HEK293 (cell line): ENCODE data around the gene PFKL.

Experiments
- CTCF ChIA-PET: fragments of 350-600 bp; formaldehyde crosslinking; extraction: SDS; loops from one replicate; lab custom pipeline; 2021; ENCODE audit warnings: antibody characterized with exemption; lab: Yijun Ruan, JAX
- POLR2A ChIA-PET: fragments of 300-600 bp; formaldehyde crosslinking; extraction: SDS; loops from one replicate; lab custom pipeline; 2020; ENCODE audit warnings: antibody characterized with exemption, inconsistent platforms; lab: Yijun Ruan, JAX
- H3K27ac ChIP-seq: fragments of 200-500 bp; sonication (Bioruptor generic); 2 replicates; pipeline ENCODE4 v1.5.1; 2014; ENCODE audit warnings: low read depth, low read length, control low read depth, inconsistent platforms; ENCODE audit errors: extremely low read depth
- H3K36me3 ChIP-seq, 2 experiments: fragments of 200-500 bp in 1 of 2; sonication (Bioruptor generic) in 1 of 2; 1 replicate in 1 of 2; 2 replicates in 1 of 2; pipeline ENCODE4 v1.5.1; 2014 to 2017; ENCODE audit warnings: inconsistent platforms in 2 of 2, low read length in 2 of 2; ENCODE audit not compliant: control insufficient read depth in 2 of 2, insufficient read depth in 1 of 2
- H3K4me1 ChIP-seq: fragments of 200-500 bp; sonication (Bioruptor generic); 2 replicates; pipeline ENCODE4 v1.5.1; 2014; ENCODE audit warnings: mild to moderate bottlenecking, low read length, inconsistent platforms; ENCODE audit not compliant: control insufficient read depth, insufficient read depth
- H3K4me3 ChIP-seq: 2 replicates; pipeline ENCODE4 v1.5.1; 2011; ENCODE audit warnings: low read depth, mild to moderate bottlenecking, control low read depth, low read length, moderate library complexity
- H3K9me3 ChIP-seq: fragments of 200-500 bp; sonication (Bioruptor generic); 2 replicates; pipeline ENCODE4 v1.5.1; 2014; ENCODE audit warnings: low read depth, low read length, inconsistent platforms; ENCODE audit not compliant: control insufficient read depth, insufficient read depth
- GFI1B ChIP-seq: fragments of 450-650 bp; formaldehyde crosslinking; IDR thresholded peaks from 2 replicates; pipeline ENCODE4 v1.5.1; 2016; ENCODE audit warnings: missing biosample characterization, missing genetic modification characterization
- REPIN1 ChIP-seq: fragments of 450-650 bp; formaldehyde crosslinking; IDR thresholded peaks from 2 replicates; pipeline ENCODE4 v1.5.1; 2017; ENCODE audit warnings: missing biosample characterization, missing genetic modification characterization, low read depth
- ZBTB8A ChIP-seq: fragments of 450-650 bp; formaldehyde crosslinking; IDR thresholded peaks from 2 replicates; pipeline ENCODE4 v1.5.1; 2016; ENCODE audit warnings: missing biosample characterization, missing genetic modification characterization
- ZIC2 ChIP-seq: fragments of 450-650 bp; formaldehyde crosslinking; IDR thresholded peaks from 2 replicates; pipeline ENCODE4 v1.5.1; 2016; ENCODE audit warnings: missing biosample characterization, missing genetic modification characterization
- ZNF48 ChIP-seq: fragments of 450-650 bp; formaldehyde crosslinking; IDR thresholded peaks from 2 replicates; pipeline ENCODE4 v1.5.1; 2016; ENCODE audit warnings: missing biosample characterization, missing genetic modification characterization
- ZNF510 ChIP-seq: fragments of 450-650 bp; formaldehyde crosslinking; IDR thresholded peaks from 2 replicates; pipeline ENCODE4 v1.5.1; 2018; ENCODE audit warnings: mild to moderate bottlenecking, missing genetic modification characterization, missing biosample characterization; ENCODE audit not compliant: insufficient replicate concordance
- ZNF560 ChIP-seq: fragments of 450-650 bp; formaldehyde crosslinking; IDR thresholded peaks from 2 replicates; pipeline ENCODE4 v1.5.1; 2017; ENCODE audit warnings: missing biosample characterization, missing genetic modification characterization, borderline replicate concordance
- ZNF658 ChIP-seq: fragments of 450-650 bp; formaldehyde crosslinking; IDR thresholded peaks from 2 replicates; pipeline ENCODE4; 2016; ENCODE audit warnings: missing biosample characterization, missing genetic modification characterization
- ZNF776 ChIP-seq: fragments of 450-650 bp; formaldehyde crosslinking; IDR thresholded peaks from 2 replicates; pipeline ENCODE4 v1.5.0; 2017; ENCODE audit warnings: missing biosample characterization, missing genetic modification characterization, borderline replicate concordance
- ZNF830 ChIP-seq: fragments of 450-650 bp; IDR thresholded peaks from 2 replicates; pipeline ENCODE4 v1.5.0; 2018; ENCODE audit warnings: missing biosample characterization, missing genetic modification characterization, low read depth, mild to moderate bottlenecking, moderate library complexity
- ZSCAN30 ChIP-seq: fragments of 450-650 bp; IDR thresholded peaks from 2 replicates; pipeline ENCODE4 v1.5.1; 2018; ENCODE audit warnings: missing biosample characterization, mild to moderate bottlenecking, missing genetic modification characterization, moderate library complexity
- TF ChIP-seq, protein P1 (sequence below): fragments of 450-650 bp; formaldehyde crosslinking; IDR thresholded peaks from 2 replicates; pipeline ENCODE4 v1.5.1; 2016; ENCODE audit warnings: missing biosample characterization, missing genetic modification characterization
- TF ChIP-seq, protein P2 (sequence below): fragments of 450-650 bp; formaldehyde crosslinking; IDR thresholded peaks from 2 replicates; pipeline ENCODE4 v1.5.1; 2016; ENCODE audit warnings: missing biosample characterization, missing genetic modification characterization
- TF ChIP-seq, protein P3 (sequence below): fragments of 450-650 bp; formaldehyde crosslinking; IDR thresholded peaks from 2 replicates; pipeline ENCODE4 v1.5.1; 2016; ENCODE audit warnings: missing biosample characterization, missing genetic modification characterization
- TF ChIP-seq, protein P4 (sequence below): sonication (generic); formaldehyde crosslinking; IDR thresholded peaks from 2 replicates; pipeline ENCODE4 v1.8.1; 2022; ENCODE audit warnings: mild to moderate bottlenecking, moderate library complexity, missing genetic modification reagents
- TF ChIP-seq, protein P5 (sequence below): fragments of 450-650 bp; formaldehyde crosslinking; IDR thresholded peaks from 2 replicates; pipeline ENCODE4 v1.5.1; 2016; ENCODE audit warnings: missing biosample characterization, missing genetic modification characterization, low read depth

Gene PFKL

DNA sequence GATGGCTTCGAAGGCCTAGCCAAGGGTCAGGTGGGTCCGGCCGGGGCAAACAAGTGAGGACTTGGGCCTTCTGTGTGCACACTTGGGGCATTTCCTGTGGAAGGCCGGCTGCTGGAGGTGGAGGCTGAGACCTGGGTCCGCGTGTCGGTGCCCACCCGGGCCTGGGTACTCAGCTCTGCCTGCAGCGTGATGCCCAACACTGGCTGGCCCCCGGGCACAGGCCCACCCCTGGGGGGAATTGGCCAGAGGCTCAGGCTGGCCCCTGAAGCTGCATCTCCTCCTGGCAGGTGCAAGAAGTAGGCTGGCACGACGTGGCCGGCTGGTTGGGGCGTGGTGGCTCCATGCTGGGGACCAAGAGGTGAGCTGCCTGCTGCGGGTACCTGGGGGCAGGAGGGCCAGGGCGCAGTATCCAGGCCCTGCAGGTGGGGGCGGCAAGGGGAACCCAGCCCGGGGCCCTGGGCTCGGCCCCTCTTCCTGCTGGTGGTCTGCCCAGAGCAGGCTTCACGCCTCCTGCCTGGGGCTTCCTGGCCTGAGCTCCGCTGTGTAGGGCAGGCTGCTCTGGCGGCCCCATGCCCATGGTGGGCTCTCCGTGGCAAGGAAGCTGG, 22.1 kb downstream of the PFKL start:
- Histone ChIP-seq H3K9me3 (no peaks in the 10 kb centered on the region), H3K4me1 (no peaks in the 10 kb centered on the region), H3K36me3 (peaks cover 0 to 92% of the 10 kb centered on the region in 2 experiments; a peak in 2 of 3 replicates), H3K4me3 (no peak overlapping the region), H3K27ac (no peak overlapping the region)
- CTCF ChIA-PET, result interaction anchor here (0.6 kb wide), 1 partner anchor 9 kb away, joined by 3 read pairs; no protein-coding TSS in a partner anchor
- TF ChIP-seq REPIN1 (tag by site-specific recombination), result no peak
- TF ChIP-seq ZSCAN30 (tag by site-specific recombination), result no peak
- TF ChIP-seq ZNF830 (tag by site-specific recombination), result no peak
- TF ChIP-seq ZNF776, result no peak
- no peak for TF ChIP-seq ZIC2
- TF ChIP-seq, protein P1, sequence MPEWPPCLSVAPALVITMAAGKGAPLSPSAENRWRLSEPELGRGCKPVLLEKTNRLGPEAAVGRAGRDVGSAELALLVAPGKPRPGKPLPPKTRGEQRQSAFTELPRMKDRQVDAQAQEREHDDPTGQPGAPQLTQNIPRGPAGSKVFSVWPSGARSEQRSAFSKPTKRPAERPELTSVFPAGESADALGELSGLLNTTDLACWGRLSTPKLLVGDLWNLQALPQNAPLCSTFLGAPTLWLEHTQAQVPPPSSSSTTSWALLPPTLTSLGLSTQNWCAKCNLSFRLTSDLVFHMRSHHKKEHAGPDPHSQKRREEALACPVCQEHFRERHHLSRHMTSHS (tag by site-specific recombination), result no peak
- TF ChIP-seq ZNF510 (tag by site-specific recombination), result no peak
- TF ChIP-seq GFI1B (tag by site-specific recombination), result no peak
- TF ChIP-seq ZBTB8A, result no peak
- no peak for TF ChIP-seq ZNF560 (tag by site-specific recombination)
- TF ChIP-seq, protein P2, sequence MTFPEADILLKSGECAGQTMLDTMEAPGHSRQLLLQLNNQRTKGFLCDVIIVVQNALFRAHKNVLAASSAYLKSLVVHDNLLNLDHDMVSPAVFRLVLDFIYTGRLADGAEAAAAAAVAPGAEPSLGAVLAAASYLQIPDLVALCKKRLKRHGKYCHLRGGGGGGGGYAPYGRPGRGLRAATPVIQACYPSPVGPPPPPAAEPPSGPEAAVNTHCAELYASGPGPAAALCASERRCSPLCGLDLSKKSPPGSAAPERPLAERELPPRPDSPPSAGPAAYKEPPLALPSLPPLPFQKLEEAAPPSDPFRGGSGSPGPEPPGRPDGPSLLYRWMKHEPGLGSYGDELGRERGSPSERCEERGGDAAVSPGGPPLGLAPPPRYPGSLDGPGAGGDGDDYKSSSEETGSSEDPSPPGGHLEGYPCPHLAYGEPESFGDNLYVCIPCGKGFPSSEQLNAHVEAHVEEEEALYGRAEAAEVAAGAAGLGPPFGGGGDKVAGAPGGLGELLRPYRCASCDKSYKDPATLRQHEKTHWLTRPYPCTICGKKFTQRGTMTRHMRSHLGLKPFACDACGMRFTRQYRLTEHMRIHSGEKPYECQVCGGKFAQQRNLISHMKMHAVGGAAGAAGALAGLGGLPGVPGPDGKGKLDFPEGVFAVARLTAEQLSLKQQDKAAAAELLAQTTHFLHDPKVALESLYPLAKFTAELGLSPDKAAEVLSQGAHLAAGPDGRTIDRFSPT (tag by site-specific recombination), result no peak
- no peak for TF ChIP-seq ZNF48 (tag by site-specific recombination)
- TF ChIP-seq ZNF658 (tag by site-specific recombination), result no peak
- TF ChIP-seq, protein P3, sequence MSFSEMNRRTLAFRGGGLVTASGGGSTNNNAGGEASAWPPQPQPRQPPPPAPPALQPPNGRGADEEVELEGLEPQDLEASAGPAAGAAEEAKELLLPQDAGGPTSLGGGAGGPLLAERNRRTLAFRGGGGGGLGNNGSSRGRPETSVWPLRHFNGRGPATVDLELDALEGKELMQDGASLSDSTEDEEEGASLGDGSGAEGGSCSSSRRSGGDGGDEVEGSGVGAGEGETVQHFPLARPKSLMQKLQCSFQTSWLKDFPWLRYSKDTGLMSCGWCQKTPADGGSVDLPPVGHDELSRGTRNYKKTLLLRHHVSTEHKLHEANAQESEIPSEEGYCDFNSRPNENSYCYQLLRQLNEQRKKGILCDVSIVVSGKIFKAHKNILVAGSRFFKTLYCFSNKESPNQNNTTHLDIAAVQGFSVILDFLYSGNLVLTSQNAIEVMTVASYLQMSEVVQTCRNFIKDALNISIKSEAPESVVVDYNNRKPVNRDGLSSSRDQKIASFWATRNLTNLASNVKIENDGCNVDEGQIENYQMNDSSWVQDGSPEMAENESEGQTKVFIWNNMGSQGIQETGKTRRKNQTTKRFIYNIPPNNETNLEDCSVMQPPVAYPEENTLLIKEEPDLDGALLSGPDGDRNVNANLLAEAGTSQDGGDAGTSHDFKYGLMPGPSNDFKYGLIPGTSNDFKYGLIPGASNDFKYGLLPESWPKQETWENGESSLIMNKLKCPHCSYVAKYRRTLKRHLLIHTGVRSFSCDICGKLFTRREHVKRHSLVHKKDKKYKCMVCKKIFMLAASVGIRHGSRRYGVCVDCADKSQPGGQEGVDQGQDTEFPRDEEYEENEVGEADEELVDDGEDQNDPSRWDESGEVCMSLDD (tag by site-specific recombination), result no peak
- TF ChIP-seq, protein P4, sequence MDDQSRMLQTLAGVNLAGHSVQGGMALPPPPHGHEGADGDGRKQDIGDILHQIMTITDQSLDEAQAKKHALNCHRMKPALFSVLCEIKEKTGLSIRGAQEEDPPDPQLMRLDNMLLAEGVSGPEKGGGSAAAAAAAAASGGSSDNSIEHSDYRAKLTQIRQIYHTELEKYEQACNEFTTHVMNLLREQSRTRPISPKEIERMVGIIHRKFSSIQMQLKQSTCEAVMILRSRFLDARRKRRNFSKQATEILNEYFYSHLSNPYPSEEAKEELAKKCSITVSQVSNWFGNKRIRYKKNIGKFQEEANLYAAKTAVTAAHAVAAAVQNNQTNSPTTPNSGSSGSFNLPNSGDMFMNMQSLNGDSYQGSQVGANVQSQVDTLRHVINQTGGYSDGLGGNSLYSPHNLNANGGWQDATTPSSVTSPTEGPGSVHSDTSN (CRISPR knock-in tag), result no peak
- TF ChIP-seq, protein P5, sequence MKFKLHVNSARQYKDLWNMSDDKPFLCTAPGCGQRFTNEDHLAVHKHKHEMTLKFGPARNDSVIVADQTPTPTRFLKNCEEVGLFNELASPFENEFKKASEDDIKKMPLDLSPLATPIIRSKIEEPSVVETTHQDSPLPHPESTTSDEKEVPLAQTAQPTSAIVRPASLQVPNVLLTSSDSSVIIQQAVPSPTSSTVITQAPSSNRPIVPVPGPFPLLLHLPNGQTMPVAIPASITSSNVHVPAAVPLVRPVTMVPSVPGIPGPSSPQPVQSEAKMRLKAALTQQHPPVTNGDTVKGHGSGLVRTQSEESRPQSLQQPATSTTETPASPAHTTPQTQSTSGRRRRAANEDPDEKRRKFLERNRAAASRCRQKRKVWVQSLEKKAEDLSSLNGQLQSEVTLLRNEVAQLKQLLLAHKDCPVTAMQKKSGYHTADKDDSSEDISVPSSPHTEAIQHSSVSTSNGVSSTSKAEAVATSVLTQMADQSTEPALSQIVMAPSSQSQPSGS (tag by site-specific recombination), result no peak
- POLR2A ChIA-PET, result no interaction called here
